ENCODE results near the gene EIF3I.
"Not testable (repeated sequence)": the region's sequence is repeated elsewhere in the genome, so short reads cannot be mapped to it uniquely, and the experiment has no call there.

The EIF3I gene

DNA sequence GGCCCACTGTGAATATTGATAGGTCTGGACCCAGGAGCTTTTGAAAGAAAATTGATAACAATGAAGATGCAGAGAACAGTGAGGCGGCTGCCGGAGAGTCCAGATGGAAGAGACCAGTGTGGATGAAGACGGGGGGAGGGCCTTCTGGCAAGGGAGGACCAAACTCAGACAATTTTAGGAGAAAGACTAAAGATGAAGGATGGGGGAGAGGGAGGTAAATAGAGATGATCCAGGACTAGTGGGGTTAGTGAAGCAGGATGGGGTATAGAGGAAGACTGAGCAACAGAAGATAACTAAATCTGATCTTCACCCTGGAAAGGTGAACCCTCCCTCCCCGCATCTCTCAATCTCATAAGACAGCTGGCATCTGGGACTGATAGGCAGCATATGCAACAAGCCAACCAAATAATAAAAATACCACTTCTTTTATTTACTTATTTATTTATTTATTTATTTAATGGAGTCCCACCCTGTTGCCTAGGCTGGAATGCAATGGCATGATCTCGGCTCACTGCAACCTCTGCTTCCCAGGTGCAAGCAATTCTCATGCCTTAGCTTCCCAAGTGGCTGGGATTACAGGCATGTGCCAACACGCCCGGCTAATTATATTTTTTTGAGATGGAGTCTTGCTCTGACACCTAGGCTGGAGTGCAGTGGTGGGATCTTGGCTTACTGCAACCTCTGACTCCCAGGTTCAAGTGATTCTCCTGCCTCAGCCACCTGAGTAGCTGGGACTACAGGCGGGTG is 10.5 kb downstream of the EIF3I start:
- no peak for DNase-seq (ENCODE audit: low read depth, low spot score)

DNA sequence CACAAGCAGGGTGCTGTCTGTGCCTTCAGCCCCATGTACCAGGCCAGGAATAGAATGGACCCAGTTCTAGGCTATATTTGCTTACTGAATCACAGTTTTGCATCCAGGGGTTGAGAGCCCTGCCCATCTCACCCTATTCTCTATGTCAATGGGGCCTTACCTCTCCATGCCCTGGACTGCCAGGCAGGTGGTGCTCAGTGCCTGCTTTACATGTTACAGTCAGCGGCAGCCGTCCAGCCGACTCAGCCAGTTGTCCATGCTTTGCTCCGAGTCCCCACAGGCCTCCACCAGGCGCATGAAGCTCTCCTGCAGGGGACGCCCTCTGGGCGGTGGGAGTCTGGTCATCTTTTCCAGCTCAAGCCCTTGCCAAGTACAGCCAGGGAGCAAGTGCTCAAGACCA is 12.6 kb downstream of the EIF3I start:
- DNase-seq (ENCODE audit: low read depth, low spot score) = no peak

DNA sequence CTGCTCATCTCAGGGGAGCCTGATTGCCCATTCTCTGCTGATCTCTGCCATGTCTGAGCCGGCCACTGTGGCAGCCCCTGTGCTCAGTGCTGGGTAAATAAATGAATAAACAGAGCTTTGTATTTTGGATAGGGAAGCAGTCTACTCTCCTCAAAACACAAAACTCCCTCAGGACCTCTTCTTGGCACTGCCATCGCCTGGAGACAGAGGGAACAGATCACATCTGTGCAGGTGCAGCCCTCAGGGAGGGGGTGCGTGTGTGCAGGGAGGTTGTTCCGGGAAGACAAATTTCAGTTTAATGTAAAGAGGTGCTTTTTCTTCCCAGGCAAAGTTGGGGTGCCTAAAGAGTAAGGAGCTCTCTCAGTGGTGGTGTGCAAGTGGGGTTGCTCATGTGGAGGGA is 17.1 kb downstream of the EIF3I start:
- DNase-seq (ENCODE audit: low read depth, low spot score) = no peak

DNA sequence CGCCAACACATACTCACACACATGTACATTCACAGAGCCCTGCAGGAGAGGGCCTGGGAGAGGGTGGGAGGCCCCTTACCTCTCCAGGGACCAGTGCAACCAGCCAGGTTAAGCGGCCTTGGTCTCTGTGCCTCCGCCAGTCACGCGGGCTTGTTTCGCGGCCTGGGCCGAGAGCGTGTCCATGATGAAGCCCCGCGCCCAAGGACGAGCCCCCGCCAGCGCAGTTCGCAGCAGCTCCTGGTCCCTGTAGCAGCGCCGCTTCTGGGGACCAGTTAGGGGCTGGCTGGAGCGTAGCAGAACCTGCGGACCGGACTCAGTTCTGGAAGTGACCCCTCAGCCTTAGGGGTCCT is 17.6 kb downstream of the EIF3I start:
- DNase-seq (ENCODE audit: low read depth, low spot score) = no peak

DNA sequence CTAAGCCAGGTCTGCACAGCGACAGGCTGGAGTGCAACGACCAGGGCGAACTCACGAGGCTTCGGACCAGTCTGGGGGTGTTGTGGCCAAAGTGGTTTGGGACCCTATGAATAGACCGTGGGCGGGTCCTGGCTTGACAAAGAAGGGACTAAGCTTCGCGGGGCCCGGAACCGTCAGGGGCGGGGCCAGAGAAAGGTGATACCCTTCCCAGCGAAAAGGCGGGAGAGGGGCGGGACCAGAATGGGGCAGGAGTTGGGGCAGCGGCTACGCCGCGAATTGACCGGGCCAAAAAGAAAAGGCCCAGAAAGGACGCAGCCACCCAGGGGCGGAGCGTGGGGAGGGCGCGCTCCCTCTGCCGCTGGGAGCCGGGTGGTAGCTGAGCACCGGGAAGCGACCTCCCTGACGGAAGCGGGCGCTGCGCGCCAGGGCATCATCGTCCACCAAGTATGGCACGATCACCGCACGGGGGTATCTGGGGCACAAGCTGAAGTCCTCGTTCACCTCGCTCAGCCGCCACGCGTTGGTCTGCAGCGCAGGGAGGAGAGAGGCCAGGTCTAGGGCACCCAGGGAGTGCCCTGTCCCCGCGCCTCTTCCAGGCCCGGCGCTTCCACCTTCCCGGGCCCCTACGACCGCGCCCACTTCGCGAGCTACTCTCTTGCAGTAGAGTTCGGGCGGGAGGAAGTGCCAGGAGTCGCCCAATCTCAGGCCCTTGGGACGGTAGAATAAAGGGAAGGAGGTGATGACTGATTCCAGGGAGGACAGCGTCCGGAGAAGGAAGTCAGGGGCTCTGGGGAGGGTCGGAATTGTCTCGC is 18.1 kb downstream of the EIF3I start:
- DNase-seq (ENCODE audit: low read depth, low spot score) = no peak

DNA sequence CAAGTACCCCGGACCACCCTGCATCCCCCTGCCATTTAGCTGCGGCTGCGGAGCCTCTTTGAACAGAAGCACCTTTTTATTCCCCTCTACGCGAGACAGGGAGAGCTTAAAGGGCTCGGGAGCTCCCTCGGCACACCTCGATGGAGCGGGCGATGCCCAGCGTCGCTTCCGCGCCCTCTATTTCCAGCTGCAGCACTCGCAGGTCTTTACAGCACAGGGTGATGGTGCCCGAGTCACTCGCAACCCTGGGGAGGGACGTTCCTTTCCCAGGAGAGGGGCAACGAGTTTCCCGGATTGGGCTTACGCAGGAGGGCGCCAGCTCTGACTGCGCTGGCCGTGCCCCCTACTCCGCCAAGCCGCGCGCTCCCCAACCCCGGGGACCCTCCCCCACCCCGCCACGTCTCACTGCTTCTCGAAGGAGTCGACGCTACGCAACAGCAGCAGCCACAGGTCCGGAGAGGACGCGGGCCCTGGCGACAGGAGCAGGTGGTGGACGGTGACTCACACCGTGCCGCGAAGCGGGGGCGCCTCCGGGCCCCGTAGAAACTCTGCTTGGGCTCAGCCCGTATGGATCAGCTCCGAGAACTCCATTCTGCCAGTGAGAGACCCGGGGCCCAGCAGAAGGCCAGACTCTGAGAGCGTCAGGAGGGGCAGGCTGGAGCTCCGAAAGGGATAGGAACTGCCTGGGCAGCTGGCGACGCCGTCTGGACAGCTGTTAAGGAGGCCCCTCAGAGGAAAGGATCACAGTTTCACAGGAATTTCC is 19.0 kb downstream of the EIF3I start:
- DNase-seq (ENCODE audit: low read depth, low spot score) = no peak

DNA sequence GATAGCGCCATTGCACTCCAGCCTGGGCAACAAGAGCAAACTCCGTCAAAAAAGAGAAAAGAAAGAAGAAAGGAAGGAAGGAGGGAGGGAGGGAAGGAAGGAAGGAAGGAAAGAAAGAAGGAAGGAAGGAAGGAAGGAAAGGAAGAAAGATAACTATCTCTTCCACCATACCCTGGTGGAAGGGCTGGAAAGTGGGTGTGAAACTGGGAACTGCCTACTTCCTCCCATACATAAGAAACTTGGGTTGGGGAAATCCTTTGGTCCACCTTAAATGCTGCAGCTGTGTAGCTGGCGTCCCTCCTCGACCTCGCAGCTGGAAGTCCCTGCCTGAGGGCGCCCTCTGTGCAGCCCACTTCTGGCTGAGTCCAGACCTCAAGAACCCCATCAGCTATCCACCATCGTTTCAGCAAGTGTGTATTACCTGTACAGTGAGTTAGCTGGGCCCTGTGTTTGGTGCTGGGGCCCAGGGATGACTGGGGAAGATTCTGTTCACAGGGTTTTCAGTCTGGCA is 20.2 kb downstream of the EIF3I start:
- no peak for DNase-seq (ENCODE audit: low read depth, low spot score)

DNA sequence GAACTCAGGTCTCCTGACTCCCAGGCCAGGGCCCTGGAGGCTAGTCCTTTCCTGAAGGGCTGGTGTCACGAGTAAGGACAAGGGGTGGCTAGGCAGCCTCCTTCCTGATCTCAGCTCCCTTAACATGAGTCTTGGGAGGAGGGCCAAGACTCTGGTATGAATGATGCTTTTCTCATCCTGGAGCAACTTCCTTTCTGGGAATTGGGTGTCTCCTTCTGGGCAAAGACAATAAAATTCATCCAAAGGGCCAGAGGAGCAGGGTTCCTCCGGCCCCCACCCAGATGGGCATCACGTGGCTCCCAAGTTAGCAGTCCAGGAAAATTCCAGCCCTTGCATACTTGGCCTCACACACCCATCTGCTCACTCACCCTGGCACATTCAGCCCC is 24.7 kb downstream of the EIF3I start, which contains the start of gene FAM167B:
Gene FAM167B (plus strand): TSS at position 335 of the 386 bp plus-strand sequence. CDS start 200 bp downstream, outside the sequence.
- DNase-seq (ENCODE audit: low read depth, low spot score) = no peak

DNA sequence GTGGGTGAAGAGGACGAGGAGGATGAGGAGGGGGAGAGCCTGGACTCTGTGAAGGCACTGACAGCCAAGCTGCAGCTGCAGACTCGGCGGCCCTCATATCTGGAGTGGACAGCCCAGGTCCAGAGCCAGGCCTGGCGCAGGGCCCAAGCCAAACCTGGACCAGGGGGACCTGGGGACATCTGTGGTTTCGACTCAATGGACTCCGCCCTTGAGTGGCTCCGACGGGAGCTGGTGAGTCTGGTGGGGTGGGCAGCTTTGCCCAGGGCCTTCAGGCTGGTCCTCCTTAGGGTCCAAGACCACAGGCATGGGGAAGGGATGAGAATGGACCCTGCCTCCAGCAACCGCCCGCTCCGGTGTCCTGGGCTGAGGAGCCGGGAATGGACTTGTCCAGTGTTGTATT is 25.2 kb downstream of the EIF3I start:
- DNase-seq (ENCODE audit: low read depth, low spot score) = no peak

DNA sequence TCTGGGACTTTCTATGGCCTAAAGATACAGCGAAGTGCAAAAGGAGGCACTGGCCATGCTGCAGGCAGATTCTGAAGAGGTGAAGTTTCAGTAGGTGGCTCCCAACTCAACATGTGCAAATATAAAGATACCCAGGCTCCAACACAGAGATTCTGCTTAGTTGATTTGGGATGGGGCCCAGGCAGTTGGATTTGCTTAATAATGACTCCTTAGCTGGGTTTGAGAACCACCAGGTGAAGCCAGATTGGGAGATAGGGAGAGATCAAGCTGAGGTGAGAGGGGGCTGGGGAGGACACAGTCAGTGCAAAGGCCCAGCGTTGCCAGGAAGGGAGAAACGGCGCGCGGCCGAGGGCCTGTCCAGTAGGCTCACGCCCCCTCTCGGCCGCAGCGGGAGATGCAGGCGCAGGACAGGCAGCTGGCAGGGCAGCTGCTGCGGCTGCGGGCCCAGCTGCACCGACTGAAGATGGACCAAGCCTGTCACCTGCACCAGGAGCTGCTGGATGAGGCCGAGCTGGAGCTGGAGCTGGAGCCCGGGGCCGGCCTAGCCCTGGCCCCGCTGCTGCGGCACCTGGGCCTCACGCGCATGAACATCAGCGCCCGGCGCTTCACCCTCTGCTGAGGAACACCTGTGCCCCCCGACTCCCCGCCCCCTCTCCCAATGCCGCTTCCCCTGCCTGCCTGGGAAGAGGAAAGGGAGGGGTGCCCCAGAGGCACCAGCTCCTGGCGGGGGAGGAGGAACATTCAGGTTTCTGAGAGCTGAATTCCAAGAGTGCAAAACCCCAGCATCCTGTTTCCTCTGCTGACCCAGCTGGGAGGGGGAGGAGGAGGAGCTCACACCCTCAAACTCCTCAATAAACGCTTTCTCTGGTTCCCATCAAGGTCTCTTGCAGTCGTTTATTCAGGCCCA is 26.0 kb downstream of the EIF3I start:
- no peak for DNase-seq (ENCODE audit: low read depth, low spot score)

DNA sequence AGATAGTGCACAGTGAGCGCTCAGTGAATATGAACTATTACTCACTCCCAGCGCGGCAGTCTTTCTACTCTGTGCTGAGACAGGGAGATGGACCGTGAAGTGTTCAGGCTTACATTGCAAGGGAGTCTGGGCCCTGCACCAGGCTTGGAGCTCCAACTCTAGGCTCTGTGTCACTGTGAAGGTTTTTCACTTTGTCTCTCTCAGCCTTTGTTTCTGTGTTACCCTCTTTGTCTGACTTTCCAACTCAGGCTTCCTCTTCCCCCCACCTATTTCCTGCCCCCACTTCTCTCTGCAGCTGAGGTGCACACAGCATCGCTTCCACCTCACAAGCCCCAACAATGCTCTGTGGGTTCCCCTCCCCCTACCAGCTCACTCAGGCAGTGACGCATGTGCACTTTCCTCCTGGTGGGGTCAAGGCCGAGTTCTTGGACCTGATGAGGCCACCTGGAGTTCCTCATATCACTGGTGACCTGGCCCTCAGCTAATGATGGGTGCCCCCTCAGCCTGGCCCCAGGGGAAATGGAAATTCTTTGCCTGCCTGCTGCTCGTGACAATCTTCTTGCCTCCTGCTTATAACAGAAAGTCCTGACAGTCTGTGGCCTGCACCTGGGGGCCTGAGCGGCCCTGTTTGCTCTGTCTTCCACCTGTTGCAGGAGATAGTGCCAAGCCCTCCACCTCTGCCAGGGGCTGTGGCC is 27.8 kb downstream of the EIF3I start:
- no peak for DNase-seq (ENCODE audit: low read depth, low spot score)

DNA sequence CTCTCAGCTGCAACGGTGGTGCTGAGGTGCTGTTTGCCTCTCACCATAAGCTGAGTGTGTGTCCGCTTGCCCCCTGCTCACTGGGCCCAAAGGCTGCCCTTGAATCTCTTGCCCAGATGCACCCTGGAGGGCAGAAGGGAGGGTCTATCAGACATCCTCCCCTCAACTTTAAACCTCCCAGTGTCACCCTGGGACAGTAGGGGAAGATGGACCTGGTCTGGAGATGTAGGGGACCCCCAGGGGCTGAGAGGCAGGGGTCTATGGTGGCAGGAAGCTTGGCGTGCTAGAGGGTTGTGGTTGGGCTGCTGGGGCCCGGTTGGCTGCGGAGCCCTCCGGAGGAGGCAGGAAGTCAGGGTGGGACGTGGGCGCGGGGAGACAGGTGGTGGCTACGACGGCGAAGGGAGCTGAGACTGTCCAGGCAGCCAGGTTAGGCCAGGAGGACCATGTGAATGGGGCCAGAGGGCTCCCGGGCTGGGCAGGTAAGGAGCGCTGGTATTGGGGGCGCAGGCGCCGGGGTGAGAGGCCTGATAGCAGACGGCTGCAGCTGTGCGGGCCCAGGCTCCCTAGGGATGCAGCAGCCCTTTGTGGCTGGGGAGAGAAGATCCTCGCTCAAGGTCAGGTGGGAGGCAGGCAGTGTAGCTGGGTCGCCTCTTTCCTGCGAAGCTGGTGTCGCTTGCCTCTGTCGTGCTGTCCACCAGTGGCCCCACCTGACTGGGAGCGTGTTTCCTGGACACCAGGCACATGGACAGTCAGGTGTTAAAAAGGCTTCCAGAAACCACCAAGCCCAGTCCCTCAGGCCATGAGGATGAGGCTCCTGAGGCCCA is 28.9 kb downstream of the EIF3I start, which contains the start of gene LCK:
Gene LCK (plus strand): TSS at position 373 of the 824 bp plus-strand sequence. CDS start 23,065 bp downstream, outside the sequence.
- no peak for DNase-seq (ENCODE audit: low read depth, low spot score)

DNA sequence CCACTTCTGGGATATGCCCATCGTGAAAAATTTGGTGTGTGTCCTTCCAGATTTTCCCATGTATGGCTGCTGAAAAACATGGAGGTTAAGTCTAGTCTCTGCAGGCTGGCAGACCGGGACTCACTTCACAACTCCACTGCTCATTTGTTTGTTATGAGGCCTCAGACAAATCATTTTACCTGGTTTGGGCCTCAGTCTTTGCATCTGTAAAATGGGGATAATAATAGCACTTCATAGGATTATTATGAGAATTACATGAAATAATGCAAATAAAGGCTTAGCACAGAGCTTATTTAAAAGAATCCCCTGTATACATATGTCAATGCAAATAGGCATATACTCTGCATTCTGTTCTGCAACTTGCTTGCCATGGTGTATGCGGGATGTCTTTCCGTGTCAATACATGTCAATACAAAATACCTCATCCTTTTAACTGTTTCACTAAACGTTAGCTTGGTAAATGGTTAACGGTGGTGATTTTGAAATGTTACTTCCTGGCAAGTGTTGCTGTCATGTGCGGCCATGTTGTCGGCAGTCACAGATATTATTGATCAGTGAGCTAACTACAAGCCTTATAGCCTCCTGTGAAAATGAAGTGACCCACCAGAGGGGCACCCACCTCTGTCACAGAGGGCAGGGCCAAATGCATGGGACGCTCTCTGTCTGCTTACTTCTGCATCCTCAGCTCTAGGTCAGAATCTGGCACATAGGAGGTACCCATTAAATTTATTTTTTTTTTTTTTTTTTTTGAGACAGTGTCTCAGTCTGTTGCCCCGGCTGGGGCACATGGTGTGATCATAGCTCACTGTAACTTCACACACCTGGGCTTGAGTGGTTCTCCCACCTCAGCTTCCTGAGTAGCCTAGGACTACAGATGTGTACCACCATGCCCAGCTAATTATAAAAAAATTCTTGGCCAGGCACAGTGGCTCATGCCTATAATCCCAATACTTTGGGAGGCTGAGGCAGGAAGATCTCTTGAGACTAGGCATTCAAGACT is 33.2 kb downstream of the EIF3I start:
- no peak for DNase-seq (ENCODE audit: low read depth, low spot score)

DNA sequence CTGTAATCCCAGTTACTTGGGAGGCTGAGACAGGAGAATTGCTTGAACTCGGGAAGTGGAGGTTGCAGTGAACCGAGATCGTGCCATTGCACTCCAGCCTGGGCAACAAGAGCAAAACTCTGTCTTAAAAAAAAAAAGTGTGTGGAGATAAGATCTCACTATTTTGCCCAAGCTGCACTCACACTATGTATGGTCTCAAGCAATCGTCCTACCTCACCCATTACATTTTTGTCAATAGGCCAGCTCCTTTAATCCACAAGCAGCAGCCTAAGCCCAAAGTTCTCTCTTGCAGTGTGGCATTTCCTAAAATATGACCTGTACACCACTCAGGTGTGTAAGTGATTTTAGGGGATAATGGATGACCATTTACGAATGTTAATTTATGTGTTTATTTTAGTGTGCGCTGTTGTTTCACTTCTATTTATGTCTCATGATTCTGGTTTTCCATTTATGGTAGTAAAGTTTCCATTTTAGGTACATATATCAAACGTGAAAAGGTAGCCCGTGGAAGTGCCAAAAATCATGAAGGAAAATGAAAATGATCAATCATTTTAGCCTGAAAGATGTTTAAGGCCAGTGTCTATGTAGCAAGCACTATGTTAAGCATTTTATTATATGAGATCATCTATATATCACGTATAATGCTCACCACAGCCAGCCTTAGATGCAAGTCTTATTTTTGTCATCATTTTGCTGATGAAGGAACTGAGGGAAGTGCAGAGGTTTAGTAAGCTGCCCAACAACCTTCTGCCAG is 34.4 kb downstream of the EIF3I start:
- no peak for DNase-seq (ENCODE audit: low read depth, low spot score)

DNA sequence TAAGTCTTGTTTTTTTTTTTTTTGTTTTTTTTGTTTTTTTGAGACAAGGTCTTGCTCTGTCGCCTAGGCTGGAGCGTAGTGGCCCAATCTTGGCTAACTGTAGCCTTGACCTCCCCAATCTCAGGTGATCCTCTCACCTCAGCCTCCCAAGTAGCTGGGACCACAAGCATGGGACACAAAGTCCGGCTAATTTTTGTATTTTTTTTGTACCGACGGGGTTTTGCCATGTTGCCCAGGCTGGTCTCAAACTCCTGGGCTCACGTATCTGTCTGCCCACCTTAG is 35.0 kb downstream of the EIF3I start:
- DNase-seq (ENCODE audit: low read depth, low spot score) = no peak

DNA sequence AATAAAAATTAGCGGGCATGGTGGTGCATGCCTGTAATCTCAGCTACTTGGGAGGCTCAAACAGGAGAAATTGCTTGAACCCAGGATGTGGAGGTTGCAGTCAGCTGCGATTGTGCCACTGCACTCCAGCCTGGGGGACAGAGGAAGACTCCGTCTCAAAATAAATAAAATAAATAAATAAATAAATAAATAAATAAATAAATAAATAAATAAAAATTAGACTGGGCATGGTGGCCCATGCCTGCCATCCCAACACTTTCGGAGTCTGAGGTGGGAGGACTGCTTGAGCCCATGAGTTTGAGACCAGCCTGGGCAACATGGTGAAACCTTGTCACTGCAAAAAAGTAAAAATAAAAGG is 41.0 kb downstream of the EIF3I start:
- DNase-seq (ENCODE audit: low read depth, low spot score) = not testable (repeated sequence)

DNA sequence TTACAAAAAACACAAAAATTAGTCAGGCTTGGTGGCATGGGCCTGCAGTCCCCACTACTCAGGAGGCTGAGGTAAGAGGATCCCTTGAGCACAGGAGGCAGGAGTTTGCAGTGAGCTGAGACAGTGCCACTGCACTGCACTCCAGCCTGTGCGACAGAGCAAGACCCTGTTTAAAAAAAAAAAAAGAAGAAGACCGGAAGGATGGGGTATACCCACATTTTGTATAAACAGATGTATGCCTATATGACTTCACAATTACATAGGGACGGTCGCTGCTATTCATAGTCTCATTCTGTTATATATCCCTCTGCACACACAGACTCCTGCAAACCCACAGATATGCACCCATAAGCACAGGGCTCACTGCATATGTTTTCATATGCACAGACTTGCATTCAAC is 41.5 kb downstream of the EIF3I start:
- DNase-seq (ENCODE audit: low read depth, low spot score) = no peak

DNA sequence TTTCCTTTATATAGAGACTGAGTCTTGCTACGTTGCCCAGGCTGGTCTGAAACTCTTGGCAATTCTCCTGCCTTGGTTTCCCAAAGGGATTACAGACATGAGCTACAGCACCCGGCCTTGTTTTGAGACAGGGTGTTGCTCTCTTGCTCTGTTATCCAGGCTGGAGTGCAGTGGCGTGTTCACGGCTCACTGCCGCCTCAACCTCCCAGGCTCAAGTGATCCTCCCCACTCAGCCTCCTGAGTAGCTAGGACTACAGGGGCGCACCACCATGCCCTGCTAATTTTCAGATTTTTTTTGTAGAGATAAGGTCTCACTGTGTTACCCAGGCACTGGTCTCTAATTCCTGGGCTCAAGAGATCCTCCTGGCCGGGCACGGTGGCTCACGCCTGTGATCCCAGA is 43.6 kb downstream of the EIF3I start:
- no peak for DNase-seq (ENCODE audit: low read depth, low spot score)
